ENCODE results near the gene SLC10A7.

SLC10A7 gene

GRCh38 chr4:146222313-146222712 lies 299.4 kb downstream of the SLC10A7 start:
- no peaks in the 10 kb centered on the region for H3K36me3 ChIP-seq (ENCODE audit: insufficient read depth, low read length)
- H3K9ac ChIP-seq (ENCODE audit: low read depth, low read length), result no peak overlapping the region
- H3K9me3 ChIP-seq (ENCODE audit: control insufficient read depth, insufficient read depth, low read length), result no peaks in the 10 kb centered on the region
- no peaks in the 10 kb centered on the region for H3K4me1 ChIP-seq (ENCODE audit: insufficient read depth, low read length)

- H3K9ac ChIP-seq (ENCODE audit: low read depth, low read length), result no peak within 1 kb of the TSS
- no peaks in the 10 kb centered on the region for H3K4me1 ChIP-seq (ENCODE audit: insufficient read depth, low read length)
- H3K9me3 ChIP-seq (ENCODE audit: control insufficient read depth, insufficient read depth, low read length), result no peaks in the 10 kb centered on the region
- H3K36me3 ChIP-seq (ENCODE audit: insufficient read depth, low read length), result no peaks in the 10 kb centered on the region
Measured at GRCh38 chr4:146214238-146214637, 307.5 kb downstream of the SLC10A7 start, which contains the start of gene REELD1. Gene REELD1, plus strand, starts transcription at chr4:146214538. Its CDS starts 2,415 bp downstream, at chr4:146216953.

- Histone ChIP-seq H3K4me1 (ENCODE audit: insufficient read depth, low read length) (no peaks in the 10 kb centered on the region), H3K9ac (ENCODE audit: low read depth, low read length) (no peak overlapping the region), H3K36me3 (ENCODE audit: insufficient read depth, low read length) (no peaks in the 10 kb centered on the region), H3K9me3 (ENCODE audit: control insufficient read depth, insufficient read depth, low read length) (no peaks in the 10 kb centered on the region)
Measured at GRCh38 chr4:146212781-146213180, 309.0 kb downstream of the SLC10A7 start.

GRCh38 chr4:146211440-146211839 lies 310.3 kb downstream of the SLC10A7 start:
- Histone ChIP-seq H3K4me1 (ENCODE audit: insufficient read depth, low read length) (no peaks in the 10 kb centered on the region), H3K36me3 (ENCODE audit: insufficient read depth, low read length) (no peaks in the 10 kb centered on the region), H3K9ac (ENCODE audit: low read depth, low read length) (no peak overlapping the region), H3K9me3 (ENCODE audit: control insufficient read depth, insufficient read depth, low read length) (no peaks in the 10 kb centered on the region)

GRCh38 chr4:146210890-146211289 lies 310.9 kb downstream of the SLC10A7 start:
- H3K9me3 ChIP-seq (ENCODE audit: control insufficient read depth, insufficient read depth, low read length), result no peaks in the 10 kb centered on the region
- no peak overlapping the region for H3K9ac ChIP-seq (ENCODE audit: low read depth, low read length)
- H3K36me3 ChIP-seq (ENCODE audit: insufficient read depth, low read length), result no peaks in the 10 kb centered on the region
- H3K4me1 ChIP-seq (ENCODE audit: insufficient read depth, low read length), result no peaks in the 10 kb centered on the region

- no peak overlapping the region for H3K9ac ChIP-seq (ENCODE audit: low read depth, low read length)
- H3K36me3 ChIP-seq (ENCODE audit: insufficient read depth, low read length), result no peaks in the 10 kb centered on the region
- H3K9me3 ChIP-seq (ENCODE audit: control insufficient read depth, insufficient read depth, low read length), result no peaks in the 10 kb centered on the region
- H3K4me1 ChIP-seq (ENCODE audit: insufficient read depth, low read length), result no peaks in the 10 kb centered on the region
Measured at GRCh38 chr4:146207410-146207809, 314.3 kb downstream of the SLC10A7 start.
